HCT116 (cell line): ENCODE measurements around the gene CREBBP. TPM values are rescaled to one million over a fixed set of nuclear protein-coding genes. Genes with fewer than 3 reads are reported as not detected.

Source experiments
- ATF3 ChIP-seq: IDR thresholded peaks from 2 replicates; pipeline ENCODE4 v1.6.1; 2012
- CTCF ChIP-seq, 3 experiments: fragments of 200-600 bp in 1 of 3; sonication (generic) in 1 of 3; IDR thresholded peaks in 2 of 3; conservative IDR thresholded peaks in 1 of 3; 2 replicates each; pipeline ENCODE4 v1.5.1; 2012 to 2017; ENCODE audit warnings: low read depth in 2 of 3, low read length in 2 of 3, antibody characterized with exemption in 1 of 3, borderline replicate concordance in 1 of 3, control low read depth in 1 of 3, mild to moderate bottlenecking in 1 of 3, mixed read lengths in 1 of 3, mixed run types in 1 of 3, moderate library complexity in 1 of 3; ENCODE audit not compliant: insufficient read depth in 1 of 3
- EGR1 ChIP-seq: IDR thresholded peaks from 2 replicates; pipeline ENCODE4 v1.6.1; 2012; ENCODE audit warnings: low read depth
- ELF1 ChIP-seq: IDR thresholded peaks from 2 replicates; pipeline ENCODE4 v1.6.1; 2012; ENCODE audit warnings: low read depth, borderline replicate concordance
- POLR2AphosphoS5 ChIP-seq: IDR thresholded peaks from 2 replicates; pipeline ENCODE4 v1.6.1; 2011; ENCODE audit warnings: mild to moderate bottlenecking, low read depth, low read length, moderate library complexity
- RAD21 ChIP-seq: IDR thresholded peaks from 2 replicates; pipeline ENCODE4 v1.6.1; 2012; ENCODE audit warnings: low read depth, mild to moderate bottlenecking
- SIN3A ChIP-seq: IDR thresholded peaks from 2 replicates; pipeline ENCODE4 v1.6.1; 2012; ENCODE audit warnings: low read depth
- SRF ChIP-seq: IDR thresholded peaks from 2 replicates; pipeline ENCODE4 v1.6.1; 2012; ENCODE audit warnings: low read depth
- YY1 ChIP-seq: IDR thresholded peaks from 2 replicates; pipeline ENCODE4 v1.6.1; 2011; ENCODE audit warnings: low read length, low read depth, moderate library complexity, mild to moderate bottlenecking; ENCODE audit not compliant: insufficient replicate concordance; ENCODE audit errors: extremely low read depth
- ZBTB33 ChIP-seq: IDR thresholded peaks from 2 replicates; pipeline ENCODE4 v1.6.1; 2011; ENCODE audit warnings: mild to moderate bottlenecking, low read length, moderate library complexity; ENCODE audit not compliant: insufficient replicate concordance; ENCODE audit errors: extremely low read depth
- total RNA-seq: library from RNA; stranded (reverse); gene quantifications from one replicate; pipeline ENCODE4 v1.2.1, GENCODE V29; 2021; ENCODE audit not compliant: unreplicated experiment

The CREBBP gene
- total RNA-seq, 1 experiment from 2014 or later: 42.7 TPM

DNA sequence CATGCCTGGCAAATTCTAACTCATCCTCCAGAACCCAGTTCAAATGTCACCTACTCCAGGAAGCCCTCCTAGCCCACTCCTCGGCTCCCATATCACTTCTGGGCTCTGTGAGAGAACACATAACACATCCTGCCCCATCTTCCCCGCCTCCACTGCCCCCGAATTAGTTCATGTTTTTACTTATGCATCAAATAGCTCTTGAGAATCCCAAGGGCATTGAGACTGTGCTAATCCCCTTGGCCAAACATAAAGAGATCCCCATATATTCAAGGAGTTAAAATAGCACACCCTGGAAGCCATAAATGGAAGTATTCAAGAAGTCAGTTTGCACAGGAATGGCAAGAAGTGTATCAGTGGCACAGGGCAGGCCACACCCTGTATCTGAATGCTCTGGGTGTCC lies 2.0 kb upstream of the CREBBP start (continued):
- TF ChIP-seq ZBTB33 (no peak), RAD21 (no peak), YY1 (no peak), CTCF (IDR thresholded peaks at IDR 0.05 in 2 of 3, conservative IDR thresholded peaks at IDR 0.05 in 1 of 3; ENCODE audit: borderline replicate concordance in 1 of 3, insufficient read depth in 1 of 3, low read depth in 2 of 3, low read length in 2 of 3) (no peak), ELF1 (no peak), SRF (no peak), ATF3 (no peak), POLR2AphosphoS5 (no peak), EGR1 (no peak), SIN3A (no peak)
